Measurements from ENCODE around the gene IL4R. TPM values are rescaled to one million over a fixed set of nuclear protein-coding genes. Genes with fewer than 3 reads are reported as not detected.

Gene IL4R
- total and polyA plus RNA-seq, 2 of the 13 experiments (the other 11 are each of a cell fraction or from before 2014, with no cell fraction given): 15.9 to 49.6 TPM

- no peak for TF ChIP-seq TOPORS (CRISPR knock-in tag; IDR thresholded peaks at IDR 0.05)
- TF ChIP-seq TGIF2 (CRISPR knock-in tag; IDR thresholded peaks at IDR 0.05): 0 out of 2 replicates have a peak, but pooled peaks have one; percentile 19
- TF ChIP-seq ZNF468 (CRISPR knock-in tag; IDR thresholded peaks at IDR 0.05): no peak
- TF ChIP-seq PHF5A (CRISPR knock-in tag; IDR thresholded peaks at IDR 0.05; ENCODE audit: low read depth, unreplicated experiment): no peak
- no peak for TF ChIP-seq ZMAT5 (CRISPR knock-in tag; IDR thresholded peaks at IDR 0.05; ENCODE audit: borderline replicate concordance, low read depth)
- TF ChIP-seq SRSF1 (optimal IDR thresholded peaks at IDR 0.05; ENCODE audit: low read depth, low read length): peak; percentile 18
- peak; percentile 62; the same call in 1 of the 2 replicates for TF ChIP-seq ZNF121 (CRISPR knock-in tag; IDR thresholded peaks at IDR 0.05)
- TF ChIP-seq ZNF234 (CRISPR knock-in tag; conservative IDR thresholded peaks at IDR 0.05): no peak
- TF ChIP-seq SNAPC2 (CRISPR knock-in tag; IDR thresholded peaks at IDR 0.05): no peak
- TF ChIP-seq ZNF75D (CRISPR knock-in tag; IDR thresholded peaks at IDR 0.05; ENCODE audit: borderline replicate concordance): no peak
- 0 out of 2 replicates have a peak, but pooled peaks have one; percentile 14 for TF ChIP-seq NR2F2 (IDR thresholded peaks at IDR 0.05; ENCODE audit: borderline replicate concordance, low read depth)
- TF ChIP-seq MYNN (CRISPR knock-in tag; IDR thresholded peaks at IDR 0.05; ENCODE audit: low read depth): no peak
- no peak for TF ChIP-seq ZNF354B (CRISPR knock-in tag; IDR thresholded peaks at IDR 0.05)
- no peak for TF ChIP-seq FLYWCH1 (CRISPR knock-in tag; IDR thresholded peaks at IDR 0.05)
- TF ChIP-seq MAFF (IDR thresholded peaks at IDR 0.05; ENCODE audit: low read depth, low read length): no peak
- TF ChIP-seq TBP (CRISPR knock-in tag; IDR thresholded peaks at IDR 0.05): no peak
- peak; percentile 39; the same call in 1 of the 2 replicates for TF ChIP-seq RXRB (CRISPR knock-in tag; IDR thresholded peaks at IDR 0.05; ENCODE audit: borderline replicate concordance)
- no peak for TF ChIP-seq ZNF503 (CRISPR knock-in tag; IDR thresholded peaks at IDR 0.05)
- peak; percentile 4; the same call in 1 of the 2 replicates for TF ChIP-seq ZNF142 (CRISPR knock-in tag; IDR thresholded peaks at IDR 0.05)
- TF ChIP-seq SMAD1 (CRISPR knock-in tag; IDR thresholded peaks at IDR 0.05; ENCODE audit: borderline replicate concordance, low read depth): no peak
- TF ChIP-seq CHCHD3 (CRISPR knock-in tag; IDR thresholded peaks at IDR 0.05): no peak
- no peak for TF ChIP-seq ZBTB3 (CRISPR knock-in tag; IDR thresholded peaks at IDR 0.05; ENCODE audit: borderline replicate concordance, low read depth)
- no peak for TF ChIP-seq ZNF543 (CRISPR knock-in tag; IDR thresholded peaks at IDR 0.05)
These were observed 13.2 kb downstream of the IL4R start (continued) for GRCh38 chr16:27326738-27327585.

All from HepG2 (cell line).